WERI-Rb-1 (cell line): ENCODE data around the gene LHCGR.

Source experiments
- DNase-seq: peaks from one replicate; pipeline ENCODE4 v3.0.0-alpha.2; 2020
- H3K27ac ChIP-seq: fragments of 250-450 bp; sonication (Bioruptor Pico); 2 replicates; pipeline ENCODE4 v1.5.1; 2020; ENCODE audit warnings: mild to moderate bottlenecking, moderate library complexity
- H3K27me3 ChIP-seq: fragments of 250-450 bp; sonication (Bioruptor Pico); 2 replicates; pipeline ENCODE4 v1.5.1; 2021; ENCODE audit warnings: mild to moderate bottlenecking, low read depth, moderate library complexity; ENCODE audit not compliant: insufficient read depth, severe bottlenecking
- H3K36me3 ChIP-seq: fragments of 250-450 bp; sonication (Bioruptor Pico); 2 replicates; pipeline ENCODE4 v1.5.1; 2020; ENCODE audit warnings: mild to moderate bottlenecking, moderate library complexity
- H3K4me3 ChIP-seq: 2 replicates; pipeline ENCODE4 v1.5.1; 2011; ENCODE audit warnings: low read depth, mild to moderate bottlenecking, control low read depth, low read length
- H3K9me3 ChIP-seq: fragments of 250-450 bp; sonication (Bioruptor Pico); 2 replicates; pipeline ENCODE4 v1.5.1; 2021; ENCODE audit warnings: mild to moderate bottlenecking, moderate library complexity; ENCODE audit not compliant: severe bottlenecking
- CTCF ChIP-seq: IDR thresholded peaks from 2 replicates; pipeline ENCODE4 v1.5.1; 2011; ENCODE audit warnings: low read depth, mild to moderate bottlenecking, control low read depth, inconsistent platforms, low read length

LHCGR gene

DNA sequence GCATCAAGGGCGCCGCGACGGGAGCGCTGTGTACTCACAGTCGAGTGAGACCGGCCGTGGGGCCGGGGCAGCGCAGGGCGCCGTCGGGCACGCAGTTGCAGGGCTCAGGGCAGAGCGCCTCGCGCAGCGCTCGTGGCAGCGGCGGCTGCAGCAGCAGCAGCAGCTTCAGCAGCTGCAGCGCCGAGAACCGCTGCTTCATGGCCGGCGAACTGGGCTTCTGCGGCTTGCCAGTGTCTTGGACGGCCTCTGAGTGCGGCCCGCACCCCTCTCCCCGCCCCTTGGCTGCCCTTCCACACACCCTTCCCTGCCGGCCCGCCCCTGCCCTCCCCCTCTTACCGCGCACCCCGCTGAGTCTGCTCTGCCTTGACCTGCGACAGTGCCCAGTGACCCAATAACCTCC, at the start of gene LHCGR:
TSS of gene LHCGR (minus strand) at position 252 of the 400 bp plus-strand sequence. CDS start at position 199, 53 bp downstream.
- no peaks in the 10 kb centered on the region for H3K9me3 ChIP-seq
- no peaks in the 10 kb centered on the region for H3K27me3 ChIP-seq
- H3K27ac ChIP-seq, result no peak within 1 kb of the TSS
- DNase-seq, result no peak
- TF ChIP-seq CTCF, result no peak
- H3K4me3 ChIP-seq, result no peak within 1 kb of the TSS
- no peaks in the 10 kb centered on the region for H3K36me3 ChIP-seq

GRCh38 chr2:48799601-48800000, 44.1 kb upstream of the LHCGR start:
- Histone ChIP-seq H3K27ac (no peak overlapping the region), H3K4me3 (no peak overlapping the region), H3K27me3 (no peaks in the 10 kb centered on the region), H3K36me3 (no peaks in the 10 kb centered on the region), H3K9me3 (no peaks in the 10 kb centered on the region)
- no peak for DNase-seq
- no peak for TF ChIP-seq CTCF

- DNase-seq, result no peak
- Histone ChIP-seq H3K4me3 (no peak overlapping the region), H3K27ac (no peak overlapping the region), H3K36me3 (no peaks in the 10 kb centered on the region), H3K27me3 (no peaks in the 10 kb centered on the region), H3K9me3 (no peaks in the 10 kb centered on the region)
- TF ChIP-seq CTCF, result no peak
Observed at GRCh38 chr2:48795065-48795464, 39.5 kb upstream of the LHCGR start.

DNA sequence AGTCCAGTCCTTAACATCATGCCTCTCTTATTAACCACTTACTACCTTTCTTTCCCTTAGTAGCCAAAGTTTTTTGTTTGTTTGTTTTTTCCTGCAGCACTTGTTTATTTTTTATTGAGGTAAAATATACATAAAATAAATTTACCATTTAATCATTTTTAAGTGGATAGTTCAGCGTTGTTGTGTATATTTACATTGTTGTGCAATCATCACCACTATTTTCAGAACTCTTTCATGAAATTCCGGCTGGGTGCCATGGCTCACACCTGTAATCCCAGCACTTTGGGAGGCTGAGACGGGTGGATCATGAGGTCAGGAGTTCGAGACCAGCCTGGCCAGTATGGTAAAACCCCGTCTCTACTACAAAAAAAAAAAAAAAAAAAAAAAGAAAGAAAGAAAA, 38.1 kb upstream of the LHCGR start:
- H3K9me3 ChIP-seq, result no peaks in the 10 kb centered on the region
- no peak for DNase-seq
- H3K27me3 ChIP-seq, result no peaks in the 10 kb centered on the region
- TF ChIP-seq CTCF, result no peak
- H3K36me3 ChIP-seq, result no peaks in the 10 kb centered on the region
- H3K27ac ChIP-seq, result no peak overlapping the region
- H3K4me3 ChIP-seq, result no peak overlapping the region

DNA sequence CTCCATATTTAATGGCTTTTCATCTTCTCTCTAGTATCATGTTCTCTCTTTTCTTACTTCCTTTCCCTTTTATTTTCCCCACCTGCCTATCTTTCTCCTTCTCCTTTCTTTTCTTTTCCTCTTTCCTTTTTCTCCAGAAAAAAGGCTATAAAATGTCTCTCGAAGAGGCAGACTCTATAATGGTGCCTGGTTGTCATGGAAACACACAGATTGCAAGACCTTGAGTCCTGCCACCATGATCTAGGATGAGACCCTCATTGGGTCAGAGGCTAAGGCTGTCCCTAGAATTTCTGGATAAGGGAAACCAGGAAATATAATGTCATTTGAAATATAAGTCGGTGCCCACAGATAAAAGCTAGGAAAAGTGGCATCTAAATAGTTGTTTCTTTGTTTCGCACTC, 36.5 kb upstream of the LHCGR start:
- Histone ChIP-seq H3K36me3 (no peaks in the 10 kb centered on the region), H3K27me3 (no peaks in the 10 kb centered on the region), H3K27ac (no peak overlapping the region), H3K9me3 (no peaks in the 10 kb centered on the region), H3K4me3 (no peak overlapping the region)
- no peak for DNase-seq
- no peak for TF ChIP-seq CTCF

DNA sequence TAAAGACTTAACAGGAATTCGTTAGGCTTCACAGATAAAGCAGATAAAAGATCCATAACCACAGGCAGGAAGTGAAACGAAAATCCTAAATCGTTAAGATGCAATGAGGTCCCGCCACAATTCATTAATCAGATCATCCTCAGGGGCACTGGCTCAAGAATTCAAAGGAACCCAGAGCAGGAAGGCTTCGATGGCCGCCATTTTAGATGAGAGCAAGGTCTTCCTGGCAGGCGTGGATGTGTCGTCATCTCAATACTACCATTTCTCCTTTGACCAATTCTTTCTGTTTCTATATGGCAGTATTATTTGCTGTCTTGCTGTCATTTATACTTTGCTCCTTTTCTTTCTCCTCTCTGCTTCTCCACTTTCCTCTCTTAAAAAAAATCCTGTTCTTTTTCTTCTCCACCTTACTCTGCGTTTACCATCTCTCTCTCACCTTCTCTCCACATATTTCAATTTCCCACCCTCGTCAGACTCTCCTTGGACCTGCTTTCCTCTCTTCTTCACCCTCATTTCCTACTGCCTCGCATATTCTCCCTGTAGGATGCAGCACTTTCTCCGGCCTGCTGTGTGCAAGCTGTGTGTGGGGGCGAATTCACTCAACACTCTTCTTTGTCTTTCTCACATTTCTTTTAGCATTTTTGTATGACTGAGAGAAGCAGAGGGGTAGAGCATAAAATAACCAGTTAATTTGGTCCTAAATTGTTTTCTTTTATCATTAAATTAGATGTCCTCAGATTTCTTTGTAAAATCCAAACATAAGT, 35.1 kb upstream of the LHCGR start:
- no peaks in the 10 kb centered on the region for H3K27me3 ChIP-seq
- H3K4me3 ChIP-seq, result no peak overlapping the region
- TF ChIP-seq CTCF, result no peak
- no peak for DNase-seq
- H3K36me3 ChIP-seq, result no peaks in the 10 kb centered on the region
- H3K27ac ChIP-seq, result no peak overlapping the region
- H3K9me3 ChIP-seq, result no peaks in the 10 kb centered on the region
